DOHH2 (cell line): Measurements from ENCODE around the gene PHC3.
A peak's percentile ranks its signal among the peaks of the same experiment; 100 is the strongest.

Experiments
- H3F3A ChIP-seq: fragments of 200-600 bp; sonication (generic), shearing (Covaris generic); 2 replicates; pipeline ENCODE4 v1.6.0; 2016; ENCODE audit warnings: antibody characterized with exemption, mild to moderate bottlenecking; ENCODE audit not compliant: control insufficient read depth, insufficient read depth
- H3K27ac ChIP-seq: fragments of 200-600 bp; sonication (generic); 2 replicates; pipeline ENCODE4 v1.5.1; 2014; ENCODE audit warnings: low read depth, mild to moderate bottlenecking, low read length, moderate library complexity
- H3K27me3 ChIP-seq: fragments of 200-600 bp; sonication (generic); 2 replicates; pipeline ENCODE4 v1.6.1; 2014; ENCODE audit warnings: mild to moderate bottlenecking, low read length, mixed read lengths; ENCODE audit not compliant: control insufficient read depth
- H3K36me3 ChIP-seq: fragments of 200-600 bp; sonication (generic); 2 replicates; pipeline ENCODE4 v1.6.1; 2014; ENCODE audit warnings: mild to moderate bottlenecking, low read length, moderate library complexity, mixed read lengths; ENCODE audit not compliant: control insufficient read depth
- H3K4me1 ChIP-seq: fragments of 200-600 bp; sonication (generic); 2 replicates; pipeline ENCODE4 v1.6.1; 2014; ENCODE audit warnings: mild to moderate bottlenecking, low read length, mixed read lengths; ENCODE audit not compliant: control insufficient read depth
- H3K4me2 ChIP-seq: fragments of 200-600 bp; sonication (generic); 2 replicates; pipeline ENCODE4 v1.6.0; 2014; ENCODE audit warnings: mild to moderate bottlenecking, low read length, moderate library complexity
- H3K4me3 ChIP-seq: fragments of 200-600 bp; sonication (generic); 2 replicates; pipeline ENCODE4 v1.5.1; 2014; ENCODE audit warnings: mild to moderate bottlenecking, low read length, mixed read lengths
- H3K79me2 ChIP-seq: fragments of 200-600 bp; sonication (generic); 2 replicates; pipeline ENCODE4 v1.6.1; 2014; ENCODE audit warnings: mild to moderate bottlenecking, low read length, mixed read lengths; ENCODE audit not compliant: control insufficient read depth
- H3K9me2 ChIP-seq: fragments of 200-600 bp; sonication (generic); replicated peaks from 2 replicates; pipeline ENCODE4 v1.6.1; 2014; ENCODE audit warnings: mild to moderate bottlenecking, low read length, mixed read lengths; ENCODE audit not compliant: control insufficient read depth
- H3K9me3 ChIP-seq: fragments of 200-600 bp; sonication (generic); 2 replicates; pipeline ENCODE4 v1.6.1; 2014; ENCODE audit warnings: antibody characterized with exemption, low read length, mixed read lengths; ENCODE audit not compliant: control insufficient read depth, insufficient read depth
- H4K20me1 ChIP-seq: fragments of 200-600 bp; sonication (generic); 2 replicates; pipeline ENCODE4 v1.6.0; 2014; ENCODE audit warnings: low read depth, mild to moderate bottlenecking, antibody characterized with exemption, low read length, moderate library complexity; ENCODE audit not compliant: control insufficient read depth, insufficient read depth
- EZH2phosphoT487 ChIP-seq: fragments of 200-600 bp; sonication (generic); IDR thresholded peaks from 2 replicates; pipeline ENCODE4 v1.6.1; 2017; ENCODE audit warnings: borderline replicate concordance, mild to moderate bottlenecking, antibody characterized with exemption, low read length, moderate library complexity, mixed read lengths
- TF ChIP-seq, protein P1 (sequence below): fragments of 200-600 bp; sonication (generic); IDR thresholded peaks from one replicate; pipeline ENCODE4 v1.5.1; 2014; ENCODE audit warnings: antibody characterized with exemption, mild to moderate bottlenecking, low read depth, low read length; ENCODE audit not compliant: poor library complexity, severe bottlenecking

Gene PHC3

DNA sequence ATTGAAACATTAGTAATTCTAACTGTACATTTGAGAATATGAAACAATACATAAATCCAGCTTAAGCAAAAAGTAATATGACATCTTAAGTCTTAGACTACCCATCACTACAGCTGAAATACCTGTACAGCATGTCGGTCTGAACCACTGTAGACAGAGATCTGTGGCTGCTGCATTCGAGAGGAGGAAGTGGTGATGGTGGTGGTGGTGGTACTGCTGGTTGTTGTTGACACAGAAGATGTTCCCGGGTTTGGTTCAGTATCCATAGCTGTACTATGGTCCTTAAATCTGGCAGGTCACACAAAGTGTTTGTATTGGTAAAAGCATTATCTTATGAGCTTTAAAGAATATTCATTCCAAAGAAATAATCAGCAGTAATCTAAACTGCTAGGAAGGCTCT, 2.9 kb downstream of the PHC3 start:
- Histone ChIP-seq H3K36me3 (peaks cover 70% of the 10 kb centered on the region), H3K4me2 (peak overlapping the region; percentile 87), H3K27ac (no peak overlapping the region), H3K4me3 (peak overlapping the region; percentile 91), H4K20me1 (peaks cover 3% of the 10 kb centered on the region; the same call in 1 of the 2 replicates), H3K79me2 (peaks cover 65% of the 10 kb centered on the region), H3K4me1 (peaks cover 24% of the 10 kb centered on the region), H3K9me2 (no peaks in the 10 kb centered on the region), H3K27me3 (no peaks in the 10 kb centered on the region), H3K9me3 (no peaks in the 10 kb centered on the region), H3F3A (no peaks in the 10 kb centered on the region)
- TF ChIP-seq, protein P1, sequence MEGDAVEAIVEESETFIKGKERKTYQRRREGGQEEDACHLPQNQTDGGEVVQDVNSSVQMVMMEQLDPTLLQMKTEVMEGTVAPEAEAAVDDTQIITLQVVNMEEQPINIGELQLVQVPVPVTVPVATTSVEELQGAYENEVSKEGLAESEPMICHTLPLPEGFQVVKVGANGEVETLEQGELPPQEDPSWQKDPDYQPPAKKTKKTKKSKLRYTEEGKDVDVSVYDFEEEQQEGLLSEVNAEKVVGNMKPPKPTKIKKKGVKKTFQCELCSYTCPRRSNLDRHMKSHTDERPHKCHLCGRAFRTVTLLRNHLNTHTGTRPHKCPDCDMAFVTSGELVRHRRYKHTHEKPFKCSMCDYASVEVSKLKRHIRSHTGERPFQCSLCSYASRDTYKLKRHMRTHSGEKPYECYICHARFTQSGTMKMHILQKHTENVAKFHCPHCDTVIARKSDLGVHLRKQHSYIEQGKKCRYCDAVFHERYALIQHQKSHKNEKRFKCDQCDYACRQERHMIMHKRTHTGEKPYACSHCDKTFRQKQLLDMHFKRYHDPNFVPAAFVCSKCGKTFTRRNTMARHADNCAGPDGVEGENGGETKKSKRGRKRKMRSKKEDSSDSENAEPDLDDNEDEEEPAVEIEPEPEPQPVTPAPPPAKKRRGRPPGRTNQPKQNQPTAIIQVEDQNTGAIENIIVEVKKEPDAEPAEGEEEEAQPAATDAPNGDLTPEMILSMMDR, result no peak
- no peak for TF ChIP-seq EZH2phosphoT487

DNA sequence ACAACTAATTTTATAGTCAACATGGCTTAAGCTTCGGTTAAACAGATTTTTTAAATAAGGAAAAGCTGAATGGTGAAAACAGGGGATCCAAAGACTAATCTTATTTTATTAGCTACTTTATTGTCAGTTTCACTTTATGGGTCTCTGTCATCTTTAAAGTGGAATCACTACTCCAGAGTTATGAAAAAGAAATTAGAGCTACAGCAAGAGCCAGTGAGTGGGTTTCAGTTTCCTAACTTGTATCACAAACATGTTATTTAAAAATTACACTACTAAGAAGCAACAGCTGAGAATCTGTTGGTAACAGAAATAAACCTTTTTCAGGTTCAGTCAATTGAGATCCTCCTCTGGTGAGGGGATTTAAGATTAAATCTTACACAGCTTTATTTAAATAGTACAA, 10.0 kb downstream of the PHC3 start:
- no peak overlapping the region for H3K27ac ChIP-seq
- H3K27me3 ChIP-seq, result no peaks in the 10 kb centered on the region
- no peak overlapping the region for H3K4me3 ChIP-seq
- no peaks in the 10 kb centered on the region for H3K9me3 ChIP-seq
- 0 out of 2 replicates have a peak, but pooled peaks cover 4% of the 10 kb centered on the region for H3F3A ChIP-seq
- no peaks in the 10 kb centered on the region for H3K9me2 ChIP-seq
- H3K36me3 ChIP-seq, result peaks cover 87% of the 10 kb centered on the region
- TF ChIP-seq, protein P1, result no peak
- TF ChIP-seq EZH2phosphoT487, result no peak
- H3K4me1 ChIP-seq, result 0 out of 2 replicates have a peak, but pooled peaks cover 3% of the 10 kb centered on the region
- H3K79me2 ChIP-seq, result peaks cover 78% of the 10 kb centered on the region
- no peak overlapping the region for H3K4me2 ChIP-seq
- no peaks in the 10 kb centered on the region for H4K20me1 ChIP-seq

DNA sequence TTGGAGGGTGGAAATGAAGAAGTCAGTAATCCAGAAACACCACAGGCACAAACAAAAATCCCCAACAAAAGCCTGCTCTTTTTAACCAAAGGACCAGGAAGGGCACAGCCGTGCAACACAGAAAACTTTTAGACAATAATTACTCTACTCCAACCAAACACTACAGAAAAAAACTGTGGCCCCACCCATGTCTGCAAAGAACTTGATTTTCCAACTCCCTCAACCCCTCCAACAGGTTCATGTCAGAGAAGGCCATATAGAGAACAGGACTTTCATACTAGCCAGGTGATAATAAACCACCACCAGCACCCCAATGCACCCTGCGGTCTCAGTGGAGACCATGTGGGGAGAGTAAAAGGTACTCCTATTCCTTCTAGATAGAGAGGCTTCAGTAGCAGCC, 16.8 kb downstream of the PHC3 start:
- Histone ChIP-seq H3K9me3 (no peaks in the 10 kb centered on the region), H3K4me1 (no peaks in the 10 kb centered on the region), H3K9me2 (no peaks in the 10 kb centered on the region), H3K27ac (no peak overlapping the region), H3K79me2 (peaks cover 93% of the 10 kb centered on the region), H4K20me1 (no peaks in the 10 kb centered on the region), H3K4me2 (no peak overlapping the region), H3K27me3 (no peaks in the 10 kb centered on the region), H3K36me3 (peaks cover 87% of the 10 kb centered on the region), H3F3A (peaks cover 3% of the 10 kb centered on the region; the same call in 1 of the 2 replicates), H3K4me3 (no peak overlapping the region)
- no peak for TF ChIP-seq EZH2phosphoT487
- TF ChIP-seq, protein P1, result no peak
